K562 (cell line): Measurements from ENCODE around the gene DUS1L.

Source experiments
- CHD1 ChIP-seq: fragments of 200-600 bp; sonication (generic); IDR thresholded peaks from one replicate; pipeline ENCODE4 v1.6.1; 2012; ENCODE audit warnings: mild to moderate bottlenecking, moderate library complexity, low read length, inconsistent platforms
- TF ChIP-seq, protein P1 (sequence below), 3 experiments: IDR thresholded peaks in 2 of 3; conservative IDR thresholded peaks in 1 of 3; 2 replicates each; pipeline ENCODE4 v1.5.1; 2011 to 2012; ENCODE audit warnings: low read length in 3 of 3, mild to moderate bottlenecking in 3 of 3, control low read depth in 2 of 3, improper control_type of control experiment in 1 of 3, inconsistent platforms in 1 of 3, low read depth in 1 of 3, mixed read lengths in 1 of 3, moderate library complexity in 1 of 3; ENCODE audit not compliant: insufficient read depth in 2 of 3

DNA sequence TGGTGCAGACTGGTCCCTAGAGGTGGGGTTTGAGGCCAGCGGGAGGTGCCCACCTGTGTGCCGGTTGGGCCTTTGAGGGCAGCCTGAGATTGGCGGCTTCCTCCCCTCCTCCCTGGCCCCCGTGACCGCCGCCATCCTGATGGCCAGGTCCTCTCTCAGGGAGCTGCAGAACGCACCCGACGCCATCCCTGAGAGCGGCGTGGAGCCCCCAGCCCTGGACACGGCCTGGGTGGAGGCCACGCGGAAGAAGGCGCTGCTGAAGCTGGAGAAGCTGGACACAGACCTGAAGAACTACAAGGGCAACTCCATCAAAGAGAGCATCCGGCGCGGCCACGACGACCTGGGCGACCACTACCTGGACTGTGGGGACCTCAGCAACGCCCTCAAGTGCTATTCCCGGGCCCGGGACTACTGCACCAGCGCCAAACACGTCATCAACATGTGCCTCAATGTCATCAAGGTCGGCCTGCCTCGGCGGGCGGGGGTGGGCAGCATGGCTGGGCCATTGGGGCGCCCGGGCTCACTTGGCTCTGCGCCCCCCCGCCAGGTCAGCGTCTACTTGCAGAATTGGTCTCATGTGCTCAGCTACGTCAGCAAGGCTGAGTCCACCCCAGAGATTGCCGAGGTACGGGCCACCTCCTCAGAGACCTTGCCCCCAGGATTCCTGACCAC is 11.1 kb downstream of the DUS1L start:
- TF ChIP-seq, protein P1, sequence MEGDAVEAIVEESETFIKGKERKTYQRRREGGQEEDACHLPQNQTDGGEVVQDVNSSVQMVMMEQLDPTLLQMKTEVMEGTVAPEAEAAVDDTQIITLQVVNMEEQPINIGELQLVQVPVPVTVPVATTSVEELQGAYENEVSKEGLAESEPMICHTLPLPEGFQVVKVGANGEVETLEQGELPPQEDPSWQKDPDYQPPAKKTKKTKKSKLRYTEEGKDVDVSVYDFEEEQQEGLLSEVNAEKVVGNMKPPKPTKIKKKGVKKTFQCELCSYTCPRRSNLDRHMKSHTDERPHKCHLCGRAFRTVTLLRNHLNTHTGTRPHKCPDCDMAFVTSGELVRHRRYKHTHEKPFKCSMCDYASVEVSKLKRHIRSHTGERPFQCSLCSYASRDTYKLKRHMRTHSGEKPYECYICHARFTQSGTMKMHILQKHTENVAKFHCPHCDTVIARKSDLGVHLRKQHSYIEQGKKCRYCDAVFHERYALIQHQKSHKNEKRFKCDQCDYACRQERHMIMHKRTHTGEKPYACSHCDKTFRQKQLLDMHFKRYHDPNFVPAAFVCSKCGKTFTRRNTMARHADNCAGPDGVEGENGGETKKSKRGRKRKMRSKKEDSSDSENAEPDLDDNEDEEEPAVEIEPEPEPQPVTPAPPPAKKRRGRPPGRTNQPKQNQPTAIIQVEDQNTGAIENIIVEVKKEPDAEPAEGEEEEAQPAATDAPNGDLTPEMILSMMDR (IDR thresholded peaks at IDR 0.05 in 2 of 3, conservative IDR thresholded peaks at IDR 0.05 in 1 of 3; ENCODE audit: insufficient read depth in 2 of 3, low read depth in 1 of 3, low read length in 3 of 3): no peak
- TF ChIP-seq CHD1: no peak
